PFSK-1 (cell line): Measurements from ENCODE around the gene SPEF1.

Source experiments
- FOXP2 ChIP-seq: optimal IDR thresholded peaks from 2 replicates; pipeline ENCODE3; 2011; ENCODE audit warnings: borderline replicate concordance, control low read depth, inconsistent platforms; ENCODE audit not compliant: insufficient read depth; ENCODE audit errors: extremely low read length, extremely low read depth
- POLR2AphosphoS5 ChIP-seq: IDR thresholded peaks from 2 replicates; pipeline ENCODE4 v1.6.1; 2012; ENCODE audit warnings: low read depth, mild to moderate bottlenecking, control low read depth, low read length, moderate library complexity
- REST ChIP-seq, 2 experiments: IDR thresholded peaks; 2 replicates each; pipeline versions ENCODE4 v1.6.1 to v1.8.0; 2011 to 2012; ENCODE audit warnings: low read depth in 2 of 2, low read length in 2 of 2, control low read depth in 1 of 2, inconsistent platforms in 1 of 2, mild to moderate bottlenecking in 1 of 2, moderate library complexity in 1 of 2; ENCODE audit not compliant: insufficient read depth in 1 of 2
- SIN3A ChIP-seq: IDR thresholded peaks from 2 replicates; pipeline ENCODE4 v1.6.1; 2012; ENCODE audit warnings: mild to moderate bottlenecking, low read length, moderate library complexity, borderline replicate concordance; ENCODE audit not compliant: insufficient read depth
- TAF1 ChIP-seq: IDR thresholded peaks from 2 replicates; pipeline ENCODE4 v1.6.1; 2012; ENCODE audit warnings: low read length, control low read depth, borderline replicate concordance; ENCODE audit not compliant: insufficient read depth

Gene SPEF1

GRCh38 chr20:3743251-3743650 lies 38.0 kb downstream of the SPEF1 start:
- TF ChIP-seq TAF1 (no peak), POLR2AphosphoS5 (no peak), FOXP2 (no peak), SIN3A (no peak), REST (IDR thresholded peaks at IDR 0.05; ENCODE audit: insufficient read depth in 1 of 2, low read depth in 2 of 2, low read length in 2 of 2) (no peak)

GRCh38 chr20:3741836-3742458 lies 39.3 kb downstream of the SPEF1 start:
- TF ChIP-seq SIN3A: no peak
- TF ChIP-seq FOXP2: no peak
- no peak for TF ChIP-seq TAF1
- no peak for TF ChIP-seq REST (IDR thresholded peaks at IDR 0.05; ENCODE audit: insufficient read depth in 1 of 2, low read depth in 2 of 2, low read length in 2 of 2)
- TF ChIP-seq POLR2AphosphoS5: no peak

- TF ChIP-seq SIN3A (no peak), POLR2AphosphoS5 (no peak), REST (IDR thresholded peaks at IDR 0.05; ENCODE audit: insufficient read depth in 1 of 2, low read depth in 2 of 2, low read length in 2 of 2) (no peak), FOXP2 (no peak), TAF1 (no peak)
Measured at GRCh38 chr20:3740615-3741301, 40.5 kb downstream of the SPEF1 start.

- no peak for TF ChIP-seq TAF1
Measured at GRCh38 chr20:3739926-3740451, 41.3 kb downstream of the SPEF1 start.

GRCh38 chr20:3739054-3739925 lies 42.0 kb downstream of the SPEF1 start:
- TF ChIP-seq SIN3A (no peak), TAF1 (peak; percentile 72; the same call in 1 of the 2 replicates), POLR2AphosphoS5 (peak; percentile 89), FOXP2 (peak; percentile 80), REST (IDR thresholded peaks at IDR 0.05; ENCODE audit: insufficient read depth in 1 of 2, low read depth in 2 of 2, low read length in 2 of 2) (no peak)
